GM19452 (cell line): Measurements from ENCODE around the gene STAM.
"Not testable (repeated sequence)": the region's sequence is repeated elsewhere in the genome, so short reads cannot be mapped to it uniquely, and the experiment has no call there.

Experiments
- ATAC-seq: cut with Tn5 transposase; IDR thresholded peaks from one replicate; pipeline ENCODE4 v1.9.1; 2021; ENCODE audit not compliant: unreplicated experiment

Gene STAM

GRCh38 chr10:17674566-17674965, 30.6 kb downstream of the STAM start:
- ATAC-seq: no peak

- no peak for ATAC-seq
These were observed 31.7 kb downstream of the STAM start for GRCh38 chr10:17675638-17676037.

- ATAC-seq: no peak
These were observed 33.0 kb downstream of the STAM start for GRCh38 chr10:17676919-17677318.

GRCh38 chr10:17682236-17682946, 38.4 kb downstream of the STAM start:
- no peak for ATAC-seq

GRCh38 chr10:17683541-17683940, 39.6 kb downstream of the STAM start:
- no peak for ATAC-seq

GRCh38 chr10:17684537-17684936, 40.6 kb downstream of the STAM start:
- peak; percentile 52 for ATAC-seq

GRCh38 chr10:17685233-17685840, 41.4 kb downstream of the STAM start:
- no peak for ATAC-seq

GRCh38 chr10:17687117-17687831, 43.3 kb downstream of the STAM start:
- ATAC-seq: no peak

- ATAC-seq: no peak
These were observed 45.2 kb downstream of the STAM start for GRCh38 chr10:17689137-17689536.

GRCh38 chr10:17693009-17693408, 49.1 kb downstream of the STAM start:
- no peak for ATAC-seq

GRCh38 chr10:17698696-17699095, 54.7 kb downstream of the STAM start:
- ATAC-seq: no peak

GRCh38 chr10:17701301-17701700, 57.4 kb downstream of the STAM start:
- no peak for ATAC-seq

GRCh38 chr10:17703706-17704105, 59.8 kb downstream of the STAM start:
- no peak for ATAC-seq

- no peak for ATAC-seq
These were observed 64.9 kb downstream of the STAM start for GRCh38 chr10:17708821-17709220.

GRCh38 chr10:17709492-17709891, 65.5 kb downstream of the STAM start:
- no peak for ATAC-seq

- ATAC-seq: no peak
These were observed 66.2 kb downstream of the STAM start for GRCh38 chr10:17710181-17710580.

GRCh38 chr10:17712053-17712452, 68.1 kb downstream of the STAM start:
- ATAC-seq: no peak

- ATAC-seq: no peak
These were observed 68.9 kb downstream of the STAM start for GRCh38 chr10:17712717-17713471.

GRCh38 chr10:17713758-17714157, 69.8 kb downstream of the STAM start:
- ATAC-seq: no peak

GRCh38 chr10:17716161-17716560, 72.2 kb downstream of the STAM start:
- ATAC-seq: no peak

GRCh38 chr10:17722317-17723014, 78.5 kb downstream of the STAM start:
- not testable (repeated sequence) for ATAC-seq
